WTC11 (cell line): ENCODE measurements around the gene VCAN. TPM values are rescaled to one million over a fixed set of nuclear protein-coding genes. Genes with fewer than 3 reads are reported as not detected.

Source experiments
- ATAC-seq: fragments of 200-7000 bp; cut with Tn5 transposase; 2 replicates; pipeline ENCODE4 v1.10.0; 2021; ENCODE audit warnings: mild to moderate bottlenecking, moderate library complexity
- CTCF ChIA-PET: fragments of 300-600 bp; sonication (Branson Sonifier 250); formaldehyde crosslinking; loops from one replicate; lab custom pipeline; 2021; ENCODE audit warnings: antibody characterized with exemption; lab: Charles Lee
- POLR2A ChIA-PET: fragments of 350-600 bp; sonication (Branson Sonifier 250); formaldehyde crosslinking; loops from one replicate; lab custom pipeline; 2021; ENCODE audit warnings: antibody characterized with exemption; lab: Charles Lee
- DNase-seq: peaks from one replicate; pipeline ENCODE4 v3.0.0; 2021; ENCODE audit warnings: low spot score
- H3K27ac Mint-ChIP-seq: 2 replicates; pipeline ENCODE4 v1.8.0; 2021; ENCODE audit warnings: mixed read lengths
- H3K27me3 Mint-ChIP-seq: 2 replicates; pipeline ENCODE4 v1.8.0; 2021; ENCODE audit warnings: low read depth, mild to moderate bottlenecking, moderate library complexity, mixed read lengths
- H3K36me3 Mint-ChIP-seq: 2 replicates; pipeline ENCODE4 v1.8.0; 2021; ENCODE audit warnings: mixed read lengths
- H3K4me1 Mint-ChIP-seq: 2 replicates; pipeline ENCODE4 v1.8.0; 2022; ENCODE audit warnings: mixed read lengths
- H3K4me3 Mint-ChIP-seq: 2 replicates; pipeline ENCODE4 v1.8.0; 2021; ENCODE audit warnings: mild to moderate bottlenecking, moderate library complexity, mixed read lengths
- H3K9me3 Mint-ChIP-seq: 2 replicates; pipeline ENCODE4 v1.8.0; 2021; ENCODE audit warnings: mixed read lengths
- AR ChIP-seq: fragments of 250-450 bp; sonication (Bioruptor Pico); IDR thresholded peaks from 2 replicates; pipeline ENCODE4 v1.9.0; 2021; ENCODE audit warnings: mild to moderate bottlenecking
- ATF1 ChIP-seq: sonication (generic); formaldehyde crosslinking; IDR thresholded peaks from 2 replicates; pipeline ENCODE4 v1.8.1; 2023; ENCODE audit warnings: mild to moderate bottlenecking, moderate library complexity, missing genetic modification reagents
- CREB1 ChIP-seq: sonication (generic); formaldehyde crosslinking; IDR thresholded peaks from 2 replicates; pipeline ENCODE4 v1.8.0; 2023; ENCODE audit warnings: mild to moderate bottlenecking, missing genetic modification reagents
- CREM ChIP-seq: sonication (generic); formaldehyde crosslinking; IDR thresholded peaks from 2 replicates; pipeline ENCODE4 v1.8.1; 2022; ENCODE audit warnings: mild to moderate bottlenecking, missing genetic modification reagents, moderate library complexity
- GABPB1 ChIP-seq: sonication (generic); formaldehyde crosslinking; IDR thresholded peaks from 2 replicates; pipeline ENCODE4 v1.8.1; 2023; ENCODE audit warnings: mild to moderate bottlenecking, missing genetic modification reagents
- HMGA2 ChIP-seq: fragments of 250-450 bp; sonication (Bioruptor Pico); IDR thresholded peaks from 2 replicates; pipeline ENCODE4 v1.4.0; 2021; ENCODE audit warnings: mild to moderate bottlenecking, moderate library complexity
- KAT7 ChIP-seq: sonication (generic); formaldehyde crosslinking; IDR thresholded peaks from 2 replicates; pipeline ENCODE4 v1.8.1; 2023; ENCODE audit warnings: missing genetic modification reagents, mild to moderate bottlenecking, borderline replicate concordance
- MXD4 ChIP-seq: fragments of 250-450 bp; sonication (Bioruptor Pico); IDR thresholded peaks from 2 replicates; pipeline ENCODE4 v1.8.0; 2021; ENCODE audit warnings: mild to moderate bottlenecking, moderate library complexity, borderline replicate concordance
- NFYB ChIP-seq: sonication (generic); formaldehyde crosslinking; conservative IDR thresholded peaks from 2 replicates; pipeline ENCODE4 v1.8.0; 2022; ENCODE audit warnings: low read depth, missing genetic modification reagents
- NR3C1 ChIP-seq: sonication (generic); formaldehyde crosslinking; conservative IDR thresholded peaks from 2 replicates; pipeline ENCODE4 v1.8.1; 2023; ENCODE audit warnings: low read depth, mild to moderate bottlenecking, missing genetic modification reagents
- PRDM15 ChIP-seq: sonication (generic); formaldehyde crosslinking; IDR thresholded peaks from 2 replicates; pipeline ENCODE4 v1.8.0; 2022; ENCODE audit warnings: missing genetic modification reagents
- SMAD3 ChIP-seq: sonication (generic); formaldehyde crosslinking; IDR thresholded peaks from 2 replicates; pipeline ENCODE4 v1.8.0; 2022; ENCODE audit warnings: missing genetic modification reagents, mild to moderate bottlenecking, borderline replicate concordance
- SOX15 ChIP-seq: fragments of 250-450 bp; sonication (Bioruptor Pico); IDR thresholded peaks from 2 replicates; pipeline ENCODE4 v1.9.0; 2021; ENCODE audit warnings: mild to moderate bottlenecking
- TCF7 ChIP-seq: sonication (generic); formaldehyde crosslinking; IDR thresholded peaks from 2 replicates; pipeline ENCODE4 v1.8.0; 2022; ENCODE audit warnings: mild to moderate bottlenecking, low read depth, missing genetic modification reagents, moderate library complexity
- USF2 ChIP-seq: sonication (generic); formaldehyde crosslinking; IDR thresholded peaks from 2 replicates; pipeline ENCODE4 v1.8.1; 2023; ENCODE audit warnings: mild to moderate bottlenecking, missing genetic modification reagents, moderate library complexity
- ZNF138 ChIP-seq: sonication (generic); formaldehyde crosslinking; conservative IDR thresholded peaks from 2 replicates; pipeline ENCODE4 v1.8.1; 2022; ENCODE audit warnings: mild to moderate bottlenecking, moderate library complexity, missing genetic modification reagents
- ZNF232 ChIP-seq: sonication (generic); formaldehyde crosslinking; IDR thresholded peaks from 2 replicates; pipeline ENCODE4 v1.8.0; 2022; ENCODE audit warnings: mild to moderate bottlenecking, missing genetic modification reagents
- ZNF423 ChIP-seq: fragments of 250-450 bp; sonication (Bioruptor Pico); IDR thresholded peaks from 2 replicates; pipeline ENCODE4 v2.1.2; 2022; ENCODE audit warnings: mild to moderate bottlenecking, moderate library complexity
- ZNF512 ChIP-seq: sonication (generic); formaldehyde crosslinking; IDR thresholded peaks from 2 replicates; pipeline ENCODE4 v1.8.1; 2022; ENCODE audit warnings: missing genetic modification reagents, borderline replicate concordance
- ZSCAN18 ChIP-seq: fragments of 250-450 bp; sonication (Bioruptor Pico); IDR thresholded peaks from 2 replicates; pipeline ENCODE4 v2.1.2; 2022; ENCODE audit warnings: mild to moderate bottlenecking, moderate library complexity
- total RNA-seq: library from RNA; stranded (reverse); gene quantifications from 3 replicates; pipeline ENCODE4 v1.2.3, GENCODE V29; 2021

VCAN gene
- total RNA-seq, 1 experiment from 2014 or later: 276 TPM

GRCh38 chr5:83426855-83427254 lies 44.7 kb upstream of the VCAN start:
- ATAC-seq (no peak), DNase-seq (no peak)
- peaks cover 28% of the 10 kb centered on the region for H3K4me1 Mint-ChIP-seq
- H3K4me3 Mint-ChIP-seq: no peak overlapping the region
- ChIA-PET CTCF (no interaction called here), POLR2A (no interaction called here)
- H3K36me3 Mint-ChIP-seq: peaks cover 2% of the 10 kb centered on the region; the same call in 1 of the 2 replicates
- TF ChIP-seq USF2 (CRISPR knock-in tag) (no peak), TCF7 (CRISPR knock-in tag) (no peak), HMGA2 (no peak), ATF1 (CRISPR knock-in tag) (no peak), ZNF512 (CRISPR knock-in tag) (no peak), NFYB (CRISPR knock-in tag) (no peak), GABPB1 (CRISPR knock-in tag) (no peak), CREB1 (no peak), ZNF232 (CRISPR knock-in tag) (no peak), AR (CRISPR knock-in tag) (no peak), ZSCAN18 (no peak), CREM (CRISPR knock-in tag) (no peak), ZNF138 (no peak), MXD4 (no peak), NR3C1 (CRISPR knock-in tag) (no peak), ZNF423 (CRISPR knock-in tag) (no peak), SMAD3 (CRISPR knock-in tag) (no peak), KAT7 (CRISPR knock-in tag) (no peak), PRDM15 (CRISPR knock-in tag) (no peak), SOX15 (CRISPR knock-in tag) (no peak)
- no peaks in the 10 kb centered on the region for H3K27me3 Mint-ChIP-seq
- H3K27ac Mint-ChIP-seq: no peak overlapping the region
- 0 out of 2 replicates have a peak, but pooled peaks cover 2% of the 10 kb centered on the region for H3K9me3 Mint-ChIP-seq
